Natural killer cell (primary cell): ENCODE results near the gene CCDC88B. TPM values are rescaled to one million over a fixed set of nuclear protein-coding genes. Genes with fewer than 3 reads are reported as not detected.

Source experiments
- ATAC-seq, 3 donors: fragments of 150-1000 bp in 2 of 3; fragments of 200-7000 bp in 1 of 3; cut with Tn5 transposase; 1 replicate in 1 of 3; 2 replicates in 2 of 3; pipeline ENCODE4 v1.10.0; 2021; ENCODE audit warnings: mild to moderate bottlenecking in 2 of 3, moderate library complexity in 2 of 3
- DNase-seq, 2 donors: peaks; one replicate each; pipeline versions ENCODE4 v3.0.0 to v3.0.0-alpha.2; 2013 to 2021; ENCODE audit warnings: mixed read lengths in 1 of 2
- H3K27ac ChIP-seq: one replicate; pipeline ENCODE4 v1.5.1; 2013; ENCODE audit warnings: mild to moderate bottlenecking, low read length
- H3K27me3 ChIP-seq: one replicate; pipeline ENCODE4 v1.6.1; 2013; ENCODE audit warnings: low read length; ENCODE audit not compliant: control insufficient read depth, insufficient read depth
- H3K36me3 ChIP-seq: one replicate; pipeline ENCODE4 v1.6.1; 2013; ENCODE audit warnings: low read length; ENCODE audit not compliant: control insufficient read depth, insufficient read depth
- H3K4me1 ChIP-seq: one replicate; pipeline ENCODE4 v1.6.1; 2013; ENCODE audit warnings: low read length; ENCODE audit not compliant: control insufficient read depth, insufficient read depth
- H3K4me3 ChIP-seq: one replicate; pipeline ENCODE4 v1.5.1; 2013; ENCODE audit warnings: low read length
- H3K9me3 ChIP-seq: one replicate; pipeline ENCODE4 v1.6.1; 2013; ENCODE audit warnings: low read length; ENCODE audit not compliant: control insufficient read depth, insufficient read depth
- H3K27ac Mint-ChIP-seq, 2 donors: one replicate each; pipeline ENCODE4 v1.8.0; 2022; ENCODE audit warnings: mild to moderate bottlenecking in 2 of 2, mixed read lengths in 2 of 2, moderate library complexity in 1 of 2
- H3K27me3 Mint-ChIP-seq, 2 donors: one replicate each; pipeline ENCODE4 v1.8.0; 2022; ENCODE audit warnings: low read depth in 2 of 2, mixed read lengths in 2 of 2
- H3K36me3 Mint-ChIP-seq: one replicate; pipeline ENCODE4 v1.8.0; 2022; ENCODE audit warnings: mixed read lengths
- H3K4me1 Mint-ChIP-seq, 2 donors: one replicate each; pipeline ENCODE4 v1.8.0; 2022; ENCODE audit warnings: mixed read lengths in 2 of 2
- H3K4me3 Mint-ChIP-seq: one replicate; pipeline ENCODE4 v1.8.0; 2022; ENCODE audit warnings: mild to moderate bottlenecking, moderate library complexity, mixed read lengths
- H3K9me3 Mint-ChIP-seq, 2 donors: one replicate each; pipeline ENCODE4 v1.8.0; 2022; ENCODE audit warnings: mixed read lengths in 2 of 2
- WGBS: methylation state at CpG from one replicate; pipeline ENCODE4 v1.1.7; 2013; ENCODE audit warnings: missing lambda C conversion rate; ENCODE audit not compliant: insufficient coverage; 5-methylcytosine and 5-hydroxymethylcytosine counted together
- intact Hi-C: fragments of 100-400 bp; cut with micrococcal nuclease; formaldehyde crosslinking; loops from one replicate; pipeline ENCODE4 v1.14.2; 2022
- total RNA-seq, 4 donors: library from RNA; stranded (reverse); fragments of 120-200 nt in 1 of 4; gene quantifications; one replicate each; pipeline versions ENCODE4 v1.2.3 to v1.2.4, GENCODE V29; 2013 to 2022
- TF ChIP-seq, protein P1 (sequence below): fragments of 200-600 bp; IDR thresholded peaks from one replicate; pipeline ENCODE4 v1.8.0; 2022; ENCODE audit warnings: antibody characterized with exemption

CCDC88B gene
- total RNA-seq, 3 donors from 2014 or later (not counting 1 experiment from before 2014, with no cell fraction given), result 262 to 276 (median 272) TPM

DNA sequence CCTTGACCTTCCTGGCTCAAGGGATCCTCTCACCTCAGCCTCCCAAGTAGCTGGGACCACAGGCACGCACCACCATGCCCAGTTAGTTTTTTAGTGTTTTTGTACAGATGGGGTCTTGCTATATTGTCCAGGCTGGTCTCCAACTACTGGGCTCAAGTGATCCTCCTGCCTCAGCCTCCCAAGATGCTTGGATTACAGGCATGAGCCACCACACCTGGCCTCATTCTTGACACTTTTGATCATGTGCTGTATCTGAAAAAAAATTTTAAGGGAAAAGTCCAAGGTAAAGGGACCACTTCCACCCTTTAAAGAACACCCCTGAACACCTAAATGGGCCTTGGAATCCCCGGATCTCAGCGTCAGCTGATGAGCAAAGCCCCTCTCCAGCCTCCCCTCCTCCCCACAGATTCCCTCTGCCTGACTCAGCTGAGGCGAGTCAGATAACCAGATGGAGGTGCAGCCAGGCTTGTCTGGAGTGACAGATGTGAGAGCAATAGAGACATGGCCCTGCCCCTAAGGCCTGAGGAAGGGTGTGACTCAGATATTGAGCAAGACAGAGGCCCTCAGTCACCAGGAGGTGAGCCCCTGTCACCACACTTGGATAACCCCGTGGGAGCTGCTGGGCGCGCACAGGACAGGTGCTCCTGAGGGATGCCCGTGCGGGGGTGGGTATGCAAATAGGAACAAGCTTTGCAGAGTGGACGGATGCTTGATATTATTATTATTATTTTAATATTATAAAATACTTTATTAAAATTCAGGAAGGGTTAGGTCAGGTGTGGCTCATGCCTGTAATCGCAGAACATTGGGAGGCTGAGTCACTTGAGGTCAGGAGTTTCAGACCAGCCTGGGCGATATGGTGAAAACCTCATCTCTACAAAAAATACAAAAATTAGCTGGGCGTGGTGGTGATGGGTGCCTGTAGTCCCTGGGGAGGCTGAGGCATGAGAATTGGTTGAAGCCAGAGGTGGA, 5.0 kb upstream of the CCDC88B start:
- Mint-ChIP-seq H3K27ac (peak overlapping the region in 1 of 2 donors; percentile 64), H3K9me3 (no peaks in the 10 kb centered on the region), H3K36me3 (no peaks in the 10 kb centered on the region), H3K4me1 (peaks cover 30 to 45% of the 10 kb centered on the region in 2 donors), H3K27me3 (no peaks in the 10 kb centered on the region), H3K4me3 (no peak overlapping the region)
- H3K27ac ChIP-seq, result no peak overlapping the region
- intact Hi-C loops, result no loop called here
- 55% methylated on average over 7 of the region's 13 CpGs for WGBS
- no peak for ATAC-seq
- no peaks in the 10 kb centered on the region for H3K9me3 ChIP-seq
- peaks cover 53% of the 10 kb centered on the region for H3K4me1 ChIP-seq
- H3K36me3 ChIP-seq, result peaks cover 10% of the 10 kb centered on the region
- TF ChIP-seq, protein P1, sequence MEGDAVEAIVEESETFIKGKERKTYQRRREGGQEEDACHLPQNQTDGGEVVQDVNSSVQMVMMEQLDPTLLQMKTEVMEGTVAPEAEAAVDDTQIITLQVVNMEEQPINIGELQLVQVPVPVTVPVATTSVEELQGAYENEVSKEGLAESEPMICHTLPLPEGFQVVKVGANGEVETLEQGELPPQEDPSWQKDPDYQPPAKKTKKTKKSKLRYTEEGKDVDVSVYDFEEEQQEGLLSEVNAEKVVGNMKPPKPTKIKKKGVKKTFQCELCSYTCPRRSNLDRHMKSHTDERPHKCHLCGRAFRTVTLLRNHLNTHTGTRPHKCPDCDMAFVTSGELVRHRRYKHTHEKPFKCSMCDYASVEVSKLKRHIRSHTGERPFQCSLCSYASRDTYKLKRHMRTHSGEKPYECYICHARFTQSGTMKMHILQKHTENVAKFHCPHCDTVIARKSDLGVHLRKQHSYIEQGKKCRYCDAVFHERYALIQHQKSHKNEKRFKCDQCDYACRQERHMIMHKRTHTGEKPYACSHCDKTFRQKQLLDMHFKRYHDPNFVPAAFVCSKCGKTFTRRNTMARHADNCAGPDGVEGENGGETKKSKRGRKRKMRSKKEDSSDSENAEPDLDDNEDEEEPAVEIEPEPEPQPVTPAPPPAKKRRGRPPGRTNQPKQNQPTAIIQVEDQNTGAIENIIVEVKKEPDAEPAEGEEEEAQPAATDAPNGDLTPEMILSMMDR, result no peak
- H3K27me3 ChIP-seq, result no peaks in the 10 kb centered on the region
- DNase-seq, result no peak
- H3K4me3 ChIP-seq, result no peak overlapping the region

- Mint-ChIP-seq H3K4me3 (peak overlapping the region; percentile 25), H3K27me3 (no peaks in the 10 kb centered on the region), H3K27ac (peak overlapping the region; percentile 96 to 98), H3K4me1 (peaks cover 24 to 50% of the 10 kb centered on the region in 2 donors), H3K9me3 (no peaks in the 10 kb centered on the region), H3K36me3 (no peaks in the 10 kb centered on the region)
- Histone ChIP-seq H3K4me3 (no peak overlapping the region), H3K27me3 (no peaks in the 10 kb centered on the region), H3K9me3 (no peaks in the 10 kb centered on the region), H3K4me1 (peaks cover 51% of the 10 kb centered on the region), H3K36me3 (peaks cover 22% of the 10 kb centered on the region), H3K27ac (no peak overlapping the region)
- ATAC-seq, result no peak
- TF ChIP-seq, protein P1, result no peak
- 96% methylated on average over 6 of the region's 8 CpGs for WGBS
- DNase-seq, result no peak
- intact Hi-C loops, result no loop called here
Measured at GRCh38 chr11:64337538-64338249, 2.3 kb upstream of the CCDC88B start.

GRCh38 chr11:64338716-64339115, 1.3 kb upstream of the CCDC88B start:
- H3K27me3 ChIP-seq, result no peaks in the 10 kb centered on the region
- Mint-ChIP-seq H3K9me3 (no peaks in the 10 kb centered on the region), H3K27me3 (no peaks in the 10 kb centered on the region), H3K27ac (peak overlapping the region; percentile 96 to 98), H3K36me3 (no peaks in the 10 kb centered on the region), H3K4me1 (peaks cover 24 to 53% of the 10 kb centered on the region in 2 donors), H3K4me3 (peak overlapping the region; percentile 95)
- H3K4me3 ChIP-seq, result no peak overlapping the region
- H3K4me1 ChIP-seq, result peaks cover 54% of the 10 kb centered on the region
- 89% methylated on average over 8 of the region's 8 CpGs for WGBS
- peaks cover 30% of the 10 kb centered on the region for H3K36me3 ChIP-seq
- H3K9me3 ChIP-seq, result no peaks in the 10 kb centered on the region
- ATAC-seq (no peak), DNase-seq (no peak)
- peak overlapping the region; percentile 98 for H3K27ac ChIP-seq
- intact Hi-C loops, result no loop called here
- TF ChIP-seq, protein P1, result no peak
